Skeletal muscle tissue (tissue), 4 donors: ENCODE results near the gene UBN2. TPM values are rescaled to one million over a fixed set of nuclear protein-coding genes. Genes with fewer than 3 reads are reported as not detected.

ENCODE experiments used
- H3K27ac ChIP-seq: one replicate; pipeline ENCODE4 v1.7.0; 2013; ENCODE audit warnings: mild to moderate bottlenecking, low read depth, low read length, inconsistent platforms
- H3K27me3 ChIP-seq, 3 donors: one replicate each; pipeline ENCODE4 v1.7.0; 2013; ENCODE audit warnings: low read length in 3 of 3; ENCODE audit not compliant: control insufficient read depth in 3 of 3, insufficient read depth in 3 of 3
- H3K36me3 ChIP-seq, 3 donors: one replicate each; pipeline ENCODE4 v1.7.0; 2013; ENCODE audit warnings: low read length in 3 of 3; ENCODE audit not compliant: control insufficient read depth in 3 of 3, insufficient read depth in 3 of 3
- H3K4me1 ChIP-seq, 3 donors: one replicate each; pipeline ENCODE4 v1.7.0; 2013; ENCODE audit warnings: low read length in 3 of 3, mild to moderate bottlenecking in 3 of 3; ENCODE audit not compliant: control insufficient read depth in 3 of 3, insufficient read depth in 3 of 3
- H3K4me3 ChIP-seq, 3 donors: one replicate each; pipeline ENCODE4 v1.7.0; 2013; ENCODE audit warnings: low read length in 3 of 3
- H3K9ac ChIP-seq, 3 donors: one replicate each; pipeline ENCODE4 v1.7.0; 2013; ENCODE audit warnings: low read length in 3 of 3, mild to moderate bottlenecking in 3 of 3, moderate library complexity in 2 of 3, low read depth in 1 of 3
- H3K9me3 ChIP-seq, 3 donors: one replicate each; pipeline ENCODE4 v1.7.0; 2013; ENCODE audit warnings: low read length in 3 of 3; ENCODE audit not compliant: control insufficient read depth in 3 of 3
- total RNA-seq: library from RNA; depleted of rRNA; stranded (reverse); fragments of >200 nt; gene quantifications from one replicate; pipeline ENCODE4 v1.2.3, GENCODE V29; 2014
- donor health status: Osteomylitis.

UBN2 gene
- total RNA-seq, 1 donor from 2014 or later, result 11.5 TPM

GRCh38 chr7:139284252-139284896 lies 53.3 kb downstream of the UBN2 start:
- no peak overlapping the region for H3K9ac ChIP-seq
- H3K27me3 ChIP-seq, result no peaks in the 10 kb centered on the region
- H3K4me3 ChIP-seq, result no peak overlapping the region
- H3K36me3 ChIP-seq, result peaks cover 22 to 34% (median 27%) of the 10 kb centered on the region in 3 donors
- H3K9me3 ChIP-seq, result no peaks in the 10 kb centered on the region
- H3K4me1 ChIP-seq, result no peaks in the 10 kb centered on the region
- H3K27ac ChIP-seq, result no peak overlapping the region

- Histone ChIP-seq H3K4me3 (no peak overlapping the region), H3K27ac (no peak overlapping the region), H3K27me3 (no peaks in the 10 kb centered on the region), H3K4me1 (no peaks in the 10 kb centered on the region), H3K36me3 (peaks cover 22 to 31% (median 24%) of the 10 kb centered on the region in 3 donors), H3K9ac (no peak overlapping the region), H3K9me3 (no peaks in the 10 kb centered on the region)
Observed at GRCh38 chr7:139286144-139286543, 55.1 kb downstream of the UBN2 start.

GRCh38 chr7:139292821-139293220 lies 61.8 kb downstream of the UBN2 start:
- H3K9me3 ChIP-seq, result no peaks in the 10 kb centered on the region
- H3K4me3 ChIP-seq, result no peak overlapping the region
- H3K27ac ChIP-seq, result no peak overlapping the region
- no peaks in the 10 kb centered on the region for H3K27me3 ChIP-seq
- H3K36me3 ChIP-seq, result peaks cover 7 to 27% (median 14%) of the 10 kb centered on the region in 3 donors
- H3K4me1 ChIP-seq, result no peaks in the 10 kb centered on the region
- H3K9ac ChIP-seq, result no peak overlapping the region

DNA sequence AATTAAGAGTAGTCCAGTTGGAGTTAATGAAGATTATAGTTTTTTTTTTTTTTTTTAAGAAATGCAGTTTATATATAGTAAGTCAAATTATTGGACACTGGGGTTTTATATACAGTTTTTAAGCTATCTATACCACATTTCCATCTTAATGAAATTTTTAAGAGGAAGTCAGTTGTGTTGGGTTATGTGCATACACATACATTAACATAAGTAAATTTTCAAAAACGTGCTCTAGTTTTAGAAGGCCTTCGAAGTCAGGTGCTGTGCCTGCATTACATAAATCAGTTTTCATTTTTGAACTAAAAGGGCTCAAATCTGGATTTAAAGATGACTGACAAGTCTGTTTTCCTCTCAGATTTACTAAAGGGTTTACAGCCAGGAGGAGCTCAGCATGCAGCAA lies 62.5 kb downstream of the UBN2 start:
- no peak overlapping the region for H3K27ac ChIP-seq
- H3K9ac ChIP-seq, result no peak overlapping the region
- H3K27me3 ChIP-seq, result no peaks in the 10 kb centered on the region
- peaks cover 9 to 27% (median 19%) of the 10 kb centered on the region in 3 donors for H3K36me3 ChIP-seq
- no peaks in the 10 kb centered on the region for H3K4me1 ChIP-seq
- H3K4me3 ChIP-seq, result no peak overlapping the region
- no peaks in the 10 kb centered on the region for H3K9me3 ChIP-seq

DNA sequence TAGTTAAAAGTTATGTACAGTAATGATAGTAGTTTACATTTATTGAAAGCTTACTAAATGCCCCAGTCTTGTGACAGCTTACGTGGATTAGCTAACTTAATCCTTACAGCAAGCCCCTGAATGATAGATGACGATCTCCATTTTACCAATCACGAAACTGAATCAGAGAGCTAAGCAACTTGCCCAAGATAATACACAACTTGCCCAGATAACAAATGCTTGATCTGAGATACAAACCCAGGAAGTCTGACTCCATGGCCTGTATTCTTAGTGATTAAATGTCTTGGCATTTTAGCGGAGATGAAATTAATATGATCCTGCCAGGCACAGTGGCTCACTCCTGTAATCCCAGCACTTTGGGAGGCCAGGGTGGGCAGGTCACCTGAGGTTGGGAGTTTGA lies 63.2 kb downstream of the UBN2 start:
- H3K36me3 ChIP-seq, result peaks cover 10 to 27% (median 26%) of the 10 kb centered on the region in 3 donors
- no peak overlapping the region for H3K9ac ChIP-seq
- no peak overlapping the region for H3K4me3 ChIP-seq
- H3K27me3 ChIP-seq, result no peaks in the 10 kb centered on the region
- H3K9me3 ChIP-seq, result no peaks in the 10 kb centered on the region
- no peak overlapping the region for H3K27ac ChIP-seq
- no peaks in the 10 kb centered on the region for H3K4me1 ChIP-seq

DNA sequence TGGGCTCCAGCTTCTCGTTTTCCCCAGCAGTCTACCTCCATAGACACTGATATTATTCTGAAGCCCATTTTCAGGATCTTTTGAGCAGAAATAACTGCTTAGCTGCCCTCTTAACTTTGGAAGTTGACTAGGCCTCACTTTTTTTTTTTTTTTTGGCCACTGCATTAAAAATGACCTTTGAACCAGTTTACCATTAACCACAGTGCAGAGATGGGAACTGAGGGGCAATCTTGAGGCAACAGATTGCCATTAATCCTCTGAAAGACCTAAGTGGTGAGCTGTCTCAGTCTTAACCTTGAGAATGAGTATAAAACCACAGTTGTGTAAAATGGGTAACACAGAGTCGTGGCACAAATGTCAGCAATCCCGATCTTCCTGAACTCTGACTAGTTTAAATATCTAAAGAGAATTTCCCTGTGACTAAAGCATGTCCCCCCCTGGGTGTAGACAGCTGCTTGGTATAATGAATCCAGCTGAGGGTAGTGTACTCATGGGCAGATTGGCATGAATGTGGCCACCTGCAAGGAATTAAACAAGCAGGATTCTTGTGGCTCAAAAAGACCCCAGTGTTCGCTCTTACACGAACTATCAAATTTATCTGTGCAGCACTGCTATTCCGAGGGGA lies 64.0 kb downstream of the UBN2 start:
- peaks cover 10 to 27% (median 27%) of the 10 kb centered on the region in 3 donors for H3K36me3 ChIP-seq
- no peak overlapping the region for H3K27ac ChIP-seq
- H3K9me3 ChIP-seq, result no peaks in the 10 kb centered on the region
- no peak overlapping the region for H3K9ac ChIP-seq
- no peaks in the 10 kb centered on the region for H3K27me3 ChIP-seq
- no peak overlapping the region for H3K4me3 ChIP-seq
- no peaks in the 10 kb centered on the region for H3K4me1 ChIP-seq

GRCh38 chr7:139297795-139298194 lies 66.8 kb downstream of the UBN2 start:
- Histone ChIP-seq H3K27ac (no peak overlapping the region), H3K9ac (no peak overlapping the region), H3K4me3 (no peak overlapping the region), H3K27me3 (no peaks in the 10 kb centered on the region), H3K4me1 (no peaks in the 10 kb centered on the region), H3K9me3 (no peaks in the 10 kb centered on the region), H3K36me3 (peaks cover 9 to 26% (median 25%) of the 10 kb centered on the region in 3 donors)

GRCh38 chr7:139299296-139299695 lies 68.3 kb downstream of the UBN2 start:
- peaks cover 8 to 23% (median 22%) of the 10 kb centered on the region in 3 donors for H3K36me3 ChIP-seq
- H3K4me3 ChIP-seq, result no peak overlapping the region
- H3K27me3 ChIP-seq, result no peaks in the 10 kb centered on the region
- H3K9me3 ChIP-seq, result no peaks in the 10 kb centered on the region
- H3K27ac ChIP-seq, result no peak overlapping the region
- no peaks in the 10 kb centered on the region for H3K4me1 ChIP-seq
- no peak overlapping the region for H3K9ac ChIP-seq

- no peak overlapping the region for H3K27ac ChIP-seq
- H3K36me3 ChIP-seq, result peaks cover 5 to 25% (median 21%) of the 10 kb centered on the region in 3 donors
- no peaks in the 10 kb centered on the region for H3K27me3 ChIP-seq
- no peaks in the 10 kb centered on the region for H3K9me3 ChIP-seq
- no peak overlapping the region for H3K4me3 ChIP-seq
- H3K4me1 ChIP-seq, result no peaks in the 10 kb centered on the region
- no peak overlapping the region for H3K9ac ChIP-seq
Observed at GRCh38 chr7:139300390-139300789, 69.4 kb downstream of the UBN2 start.

DNA sequence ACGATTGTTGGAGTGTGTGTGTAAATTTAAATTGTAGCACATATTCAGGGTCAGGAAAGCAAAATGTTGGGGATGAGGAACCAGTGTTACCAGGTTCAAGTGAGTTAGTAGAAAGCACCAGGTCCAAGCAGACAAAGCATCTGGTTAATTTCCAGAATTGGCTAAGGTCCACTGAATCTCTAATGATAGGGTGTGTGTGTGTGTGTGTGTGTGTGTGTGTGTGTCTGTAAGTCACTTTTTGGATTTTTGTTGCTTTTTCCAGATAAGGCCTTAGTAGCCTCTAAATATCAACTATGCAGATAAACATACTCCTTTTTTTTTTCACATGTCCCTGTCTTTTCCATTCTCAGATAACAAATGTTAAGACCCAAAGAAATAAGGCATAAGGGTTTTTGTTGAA lies 73.5 kb downstream of the UBN2 start:
- Histone ChIP-seq H3K4me1 (no peaks in the 10 kb centered on the region), H3K9ac (no peak overlapping the region), H3K36me3 (peaks cover 0 to 11% (median 5%) of the 10 kb centered on the region in 3 donors), H3K9me3 (no peaks in the 10 kb centered on the region), H3K27me3 (no peaks in the 10 kb centered on the region), H3K4me3 (no peak overlapping the region), H3K27ac (no peak overlapping the region)
